ENCODE results near the gene MX1.

DNA sequence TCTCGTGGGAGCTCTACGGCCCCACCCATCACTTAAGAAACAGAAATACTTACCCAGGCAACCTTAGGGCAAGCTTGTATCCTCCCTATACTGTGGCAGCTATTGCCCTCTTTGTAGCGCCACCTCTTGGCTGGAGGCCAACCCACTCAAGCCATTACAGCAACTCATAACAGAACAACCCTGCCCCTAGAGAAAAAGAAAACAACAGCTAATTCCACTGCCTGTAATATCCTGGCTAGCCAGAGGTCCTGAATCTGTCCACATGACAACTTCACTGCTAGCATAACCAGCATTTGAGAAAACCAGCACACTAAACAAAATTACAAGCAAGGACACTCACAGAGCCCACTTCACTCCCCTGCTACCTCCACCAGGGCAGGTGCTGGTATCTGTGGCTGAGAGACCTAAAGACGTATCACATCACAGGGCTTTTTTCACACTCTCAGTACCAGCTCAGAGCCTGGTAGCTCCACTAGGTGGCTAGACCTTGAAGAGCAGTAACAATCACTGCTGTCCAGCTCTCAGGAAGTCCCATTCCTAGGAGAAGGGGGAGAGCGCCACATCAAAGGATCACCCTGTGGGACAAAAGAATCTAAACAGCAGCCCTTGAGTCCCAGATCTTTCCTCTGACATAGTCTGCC is 14.5 kb upstream of the MX1 start:
- TF ChIP-seq CTCF (IDR thresholded peaks at IDR 0.05), result peak in 1 of 7 experiments; percentile 18
- TF ChIP-seq POLR2AphosphoS5 (IDR thresholded peaks at IDR 0.05), result no peak
- no peak for TF ChIP-seq POLR2A (IDR thresholded peaks at IDR 0.05)
- TF ChIP-seq EP300 (IDR thresholded peaks at IDR 0.05), result no peak

Data from stomach (tissue), 4 donors.